Panc1 (cell line): ENCODE data around the gene MRPL20.

Source experiments
- CTCF ChIP-seq: fragments of 450-650 bp; IDR thresholded peaks from 2 replicates; pipeline ENCODE4 v1.5.1; 2017; ENCODE audit warnings: mild to moderate bottlenecking
- POLR2AphosphoS5 ChIP-seq: IDR thresholded peaks from 2 replicates; pipeline ENCODE4 v1.6.1; 2012; ENCODE audit warnings: mild to moderate bottlenecking, low read depth, low read length, moderate library complexity
- REST ChIP-seq, 2 experiments: IDR thresholded peaks; 2 replicates each; pipeline ENCODE4 v1.6.1; 2011 to 2012; ENCODE audit warnings: low read depth in 2 of 2, control low read depth in 1 of 2, low read length in 1 of 2, mild to moderate bottlenecking in 1 of 2, moderate library complexity in 1 of 2; ENCODE audit not compliant: insufficient read depth in 1 of 2
- SIN3A ChIP-seq: IDR thresholded peaks from 2 replicates; pipeline ENCODE4 v1.6.1; 2012; ENCODE audit warnings: low read depth, mild to moderate bottlenecking, low read length, moderate library complexity, borderline replicate concordance; ENCODE audit not compliant: insufficient read depth
- TCF7L2 ChIP-seq: IDR thresholded peaks from 2 replicates; pipeline ENCODE4 v1.6.1; 2011; ENCODE audit warnings: mild to moderate bottlenecking, low read depth, low read length, inconsistent platforms

- TF ChIP-seq CTCF (no peak), POLR2AphosphoS5 (no peak), REST (IDR thresholded peaks at IDR 0.05; ENCODE audit: insufficient read depth in 1 of 2, low read depth in 2 of 2, low read length in 1 of 2) (no peak), TCF7L2 (no peak), SIN3A (no peak)
These were observed 47.8 kb downstream of the MRPL20 start for GRCh38 chr1:1359308-1359663.
